Measurements from ENCODE around the gene AKIRIN2.

AKIRIN2 gene

DNA sequence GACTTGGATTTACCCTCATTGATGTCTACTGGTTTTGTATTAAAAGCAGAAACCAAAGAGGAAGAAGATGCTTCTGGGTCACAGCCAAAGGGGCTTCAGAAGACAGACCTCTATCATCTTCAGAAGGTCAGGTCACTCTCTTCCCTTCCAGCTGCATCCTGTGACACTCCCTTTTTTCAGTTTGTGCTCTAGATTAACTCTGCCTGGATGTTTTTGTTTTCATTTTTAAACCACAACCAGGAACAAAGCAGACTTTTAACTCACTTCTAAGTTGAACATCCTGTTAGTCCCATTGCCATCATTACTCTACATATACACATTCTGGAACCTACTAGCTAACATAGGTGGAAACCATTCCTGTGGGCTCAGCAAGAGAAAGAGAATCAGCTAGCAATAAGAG lies 45.2 kb downstream of the AKIRIN2 start:
- no peak for DNase-seq (ENCODE audit: low read depth in 2 of 2, low spot score in 1 of 2)

- no peak for DNase-seq (ENCODE audit: low read depth in 2 of 2, low spot score in 1 of 2)
Observed at GRCh38 chr6:87655824-87656223, 46.2 kb downstream of the AKIRIN2 start.

GRCh38 chr6:87654875-87655454 lies 47.1 kb downstream of the AKIRIN2 start:
- no peak for DNase-seq (ENCODE audit: low read depth in 2 of 2, low spot score in 1 of 2)

DNA sequence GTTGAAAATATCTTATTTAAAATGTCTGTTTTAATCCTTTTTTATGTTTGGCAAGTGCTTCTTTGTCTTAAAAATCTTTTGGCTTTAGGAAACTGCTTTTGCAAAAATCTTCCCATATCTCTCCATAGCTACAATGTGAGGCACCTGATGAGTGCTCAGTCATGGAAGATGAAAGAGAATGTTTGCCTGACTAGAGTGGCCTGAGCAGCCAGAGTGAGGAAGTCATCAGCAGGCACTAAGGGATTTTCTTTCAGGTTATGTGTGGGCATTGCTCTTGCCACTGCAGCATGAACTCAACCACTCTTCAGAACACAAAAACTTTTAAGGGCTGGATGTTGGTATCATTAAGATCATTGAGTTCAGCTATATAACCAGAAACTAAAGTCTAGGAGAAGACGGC lies 47.9 kb downstream of the AKIRIN2 start:
- DNase-seq (ENCODE audit: low read depth in 2 of 2, low spot score in 1 of 2), result no peak

GRCh38 chr6:87653074-87653962 lies 48.7 kb downstream of the AKIRIN2 start:
- DNase-seq (ENCODE audit: low read depth in 2 of 2, low spot score in 1 of 2), result no peak

- no peak for DNase-seq (ENCODE audit: low read depth in 2 of 2, low spot score in 1 of 2)
Observed at GRCh38 chr6:87645080-87645479, 57.0 kb downstream of the AKIRIN2 start.

- no peak for DNase-seq (ENCODE audit: low read depth in 2 of 2, low spot score in 1 of 2)
Observed at GRCh38 chr6:87641065-87641692, 60.9 kb downstream of the AKIRIN2 start.

GRCh38 chr6:87639373-87639772 lies 62.7 kb downstream of the AKIRIN2 start:
- no peak for DNase-seq (ENCODE audit: low read depth in 2 of 2, low spot score in 1 of 2)

DNA sequence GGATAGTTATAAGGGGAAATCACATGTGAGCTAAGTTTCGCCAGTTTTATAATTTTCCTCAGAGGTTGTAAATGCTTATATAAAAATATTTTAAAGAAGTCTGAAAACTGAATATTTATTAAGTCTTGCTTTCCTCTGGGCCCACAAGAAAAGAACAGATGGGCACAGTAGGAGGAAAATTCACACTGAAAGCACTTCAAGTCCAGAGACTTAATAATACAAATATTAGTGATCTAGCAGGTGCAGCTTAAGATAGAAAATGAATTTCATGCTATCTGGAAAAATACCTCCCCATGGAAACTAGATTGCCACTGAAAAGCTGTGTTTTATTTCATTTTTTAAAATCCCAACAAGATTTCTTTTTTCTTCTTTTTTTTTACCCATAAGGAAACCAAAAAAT lies 64.9 kb downstream of the AKIRIN2 start:
- DNase-seq (ENCODE audit: low read depth in 2 of 2, low spot score in 1 of 2), result no peak

DNA sequence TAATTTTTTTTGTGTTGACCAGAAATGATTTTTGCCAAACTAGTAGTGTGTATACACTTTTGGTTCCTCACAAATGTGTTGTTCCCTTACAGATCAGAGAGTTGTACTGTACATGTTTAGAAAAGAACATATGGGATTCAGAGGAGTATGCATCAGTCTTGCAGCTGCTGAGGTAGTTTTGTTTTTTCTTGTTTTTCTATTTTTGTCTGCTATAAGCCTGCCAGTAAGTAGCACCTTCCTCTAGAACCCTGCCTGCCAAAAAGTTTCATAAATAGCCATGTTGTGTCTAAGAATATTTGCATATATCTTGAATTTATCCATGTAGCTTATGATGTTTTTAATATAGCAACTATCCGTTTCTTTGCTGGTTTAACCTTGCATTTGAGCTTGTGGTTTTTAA lies 65.7 kb downstream of the AKIRIN2 start:
- DNase-seq (ENCODE audit: low read depth in 2 of 2, low spot score in 1 of 2), result no peak

DNA sequence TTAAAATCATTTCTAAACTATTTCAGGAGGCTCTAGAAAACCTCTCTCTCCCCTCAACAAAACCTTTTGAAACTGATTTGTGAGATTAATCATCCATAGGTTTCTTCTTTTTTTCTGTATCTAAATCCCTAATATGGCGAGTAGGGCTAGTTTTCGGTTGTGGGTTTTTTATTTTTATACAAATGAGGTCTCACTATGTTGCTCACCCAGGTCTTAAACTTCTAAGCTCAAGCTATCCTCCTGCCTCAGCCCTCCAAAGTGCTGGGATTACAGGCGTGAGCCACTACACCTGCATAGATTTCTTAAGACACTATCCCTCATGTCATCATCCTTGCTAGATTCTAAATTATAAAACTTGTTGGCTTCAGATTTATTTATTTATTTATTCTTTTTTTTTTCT lies 68.2 kb downstream of the AKIRIN2 start:
- no peak for DNase-seq (ENCODE audit: low read depth in 2 of 2, low spot score in 1 of 2)

DNA sequence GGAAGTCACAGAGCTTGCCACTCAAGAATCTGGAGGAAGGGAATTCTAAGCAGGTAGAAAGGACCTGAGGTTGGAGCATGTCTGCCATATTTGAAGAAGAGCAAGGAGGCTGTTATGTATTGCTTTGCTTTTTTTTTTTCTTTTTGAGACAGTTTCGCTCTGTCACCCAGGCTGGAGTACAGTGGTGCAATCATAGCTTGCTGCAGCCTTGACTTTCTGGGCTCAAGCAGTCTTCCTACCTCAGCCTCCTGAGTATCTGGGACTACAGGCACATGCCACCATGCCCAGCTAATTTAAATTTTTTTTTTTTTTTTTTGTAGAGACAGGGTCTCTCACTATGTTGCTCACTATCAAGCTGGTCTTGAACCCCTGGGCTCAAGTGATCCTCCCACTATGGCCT lies 71.3 kb downstream of the AKIRIN2 start:
- no peak for DNase-seq (ENCODE audit: low read depth in 2 of 2, low spot score in 1 of 2)

DNA sequence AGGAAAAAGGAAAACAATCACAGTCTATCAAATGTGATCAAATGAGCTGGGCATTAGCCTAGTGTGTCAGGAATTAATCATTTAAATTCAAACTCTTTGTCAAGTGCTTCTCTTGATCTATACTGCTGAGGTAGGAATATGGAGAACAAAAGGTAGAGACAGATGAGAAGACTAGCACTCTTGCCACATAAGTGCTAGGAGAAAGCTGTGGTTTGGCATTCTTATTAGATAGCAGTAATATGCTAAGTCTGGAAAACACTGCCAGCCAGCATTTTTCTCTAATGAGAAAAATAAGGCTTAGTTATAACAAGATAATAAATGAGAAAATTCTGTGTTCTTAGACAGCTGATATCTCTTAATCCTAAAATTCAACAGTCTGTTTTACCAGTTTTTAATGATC lies 73.2 kb downstream of the AKIRIN2 start:
- DNase-seq (ENCODE audit: low read depth in 2 of 2, low spot score in 1 of 2), result no peak

GRCh38 chr6:87628424-87628823 lies 73.6 kb downstream of the AKIRIN2 start:
- DNase-seq (ENCODE audit: low read depth in 2 of 2, low spot score in 1 of 2), result no peak
